Vagina (tissue), 2 donors: Measurements from ENCODE around the gene C20orf96.

Source experiments
- POLR2AphosphoS5 ChIP-seq, 2 donors: sonication (generic); formaldehyde crosslinking; IDR thresholded peaks; one replicate each; pipeline ENCODE4 v1.9.0; 2017; ENCODE audit warnings: antibody characterized with exemption in 2 of 2, mild to moderate bottlenecking in 2 of 2, low read depth in 1 of 2; ENCODE audit not compliant: insufficient read depth in 1 of 2
- TF ChIP-seq, protein P1 (sequence below), 3 experiments: fragments of 450-650 bp in 2 of 3; fragments of 200-600 bp in 1 of 3; sonication (generic) in 1 of 3; IDR thresholded peaks; one replicate each; pipeline ENCODE4 v1.5.1; 2017 to 2019; ENCODE audit warnings: antibody characterized with exemption in 3 of 3, mild to moderate bottlenecking in 2 of 3, moderate library complexity in 2 of 3

- TF ChIP-seq, protein P1, sequence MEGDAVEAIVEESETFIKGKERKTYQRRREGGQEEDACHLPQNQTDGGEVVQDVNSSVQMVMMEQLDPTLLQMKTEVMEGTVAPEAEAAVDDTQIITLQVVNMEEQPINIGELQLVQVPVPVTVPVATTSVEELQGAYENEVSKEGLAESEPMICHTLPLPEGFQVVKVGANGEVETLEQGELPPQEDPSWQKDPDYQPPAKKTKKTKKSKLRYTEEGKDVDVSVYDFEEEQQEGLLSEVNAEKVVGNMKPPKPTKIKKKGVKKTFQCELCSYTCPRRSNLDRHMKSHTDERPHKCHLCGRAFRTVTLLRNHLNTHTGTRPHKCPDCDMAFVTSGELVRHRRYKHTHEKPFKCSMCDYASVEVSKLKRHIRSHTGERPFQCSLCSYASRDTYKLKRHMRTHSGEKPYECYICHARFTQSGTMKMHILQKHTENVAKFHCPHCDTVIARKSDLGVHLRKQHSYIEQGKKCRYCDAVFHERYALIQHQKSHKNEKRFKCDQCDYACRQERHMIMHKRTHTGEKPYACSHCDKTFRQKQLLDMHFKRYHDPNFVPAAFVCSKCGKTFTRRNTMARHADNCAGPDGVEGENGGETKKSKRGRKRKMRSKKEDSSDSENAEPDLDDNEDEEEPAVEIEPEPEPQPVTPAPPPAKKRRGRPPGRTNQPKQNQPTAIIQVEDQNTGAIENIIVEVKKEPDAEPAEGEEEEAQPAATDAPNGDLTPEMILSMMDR (IDR thresholded peaks at IDR 0.05): no peak
- TF ChIP-seq POLR2AphosphoS5 (IDR thresholded peaks at IDR 0.05; ENCODE audit: insufficient read depth in 1 of 2, low read depth in 1 of 2): no peak
Observed at GRCh38 chr20:286508-286907, 4.0 kb downstream of the C20orf96 start.
